DMS53 treated with DMSO at 0.1 percent for 48 hours (cell line): Measurements from ENCODE around the gene FAM118B.
"Not testable (repeated sequence)": the region's sequence is repeated elsewhere in the genome, so short reads cannot be mapped to it uniquely, and the experiment has no call there.

Source experiments
- DNase-seq: peaks from one replicate; lab custom pipeline; 2025; ENCODE audit not compliant: unreplicated experiment; lab: John Stamatoyannopoulos, UW

The FAM118B gene

DNA sequence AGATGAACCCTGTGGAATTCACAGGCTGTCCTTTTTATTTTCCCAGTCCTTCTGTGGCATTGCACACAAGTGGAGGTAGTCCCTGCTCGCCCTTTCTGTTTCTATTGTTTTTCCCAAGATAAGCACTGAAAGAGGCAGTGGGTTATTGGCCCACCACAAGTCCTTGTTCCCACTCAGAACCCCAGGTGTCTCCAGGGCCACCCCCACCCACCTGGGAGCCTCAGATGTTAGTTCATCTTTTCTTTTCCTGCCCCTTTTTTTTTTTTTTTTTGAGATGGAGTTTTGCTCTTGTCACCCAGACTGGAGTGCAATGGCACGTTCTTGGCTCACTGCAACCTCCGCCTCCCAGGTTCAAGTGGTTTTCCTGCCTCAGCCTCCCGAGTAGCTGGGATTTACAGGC, 97.2 kb downstream of the FAM118B start:
- DNase-seq, result not testable (repeated sequence)

DNA sequence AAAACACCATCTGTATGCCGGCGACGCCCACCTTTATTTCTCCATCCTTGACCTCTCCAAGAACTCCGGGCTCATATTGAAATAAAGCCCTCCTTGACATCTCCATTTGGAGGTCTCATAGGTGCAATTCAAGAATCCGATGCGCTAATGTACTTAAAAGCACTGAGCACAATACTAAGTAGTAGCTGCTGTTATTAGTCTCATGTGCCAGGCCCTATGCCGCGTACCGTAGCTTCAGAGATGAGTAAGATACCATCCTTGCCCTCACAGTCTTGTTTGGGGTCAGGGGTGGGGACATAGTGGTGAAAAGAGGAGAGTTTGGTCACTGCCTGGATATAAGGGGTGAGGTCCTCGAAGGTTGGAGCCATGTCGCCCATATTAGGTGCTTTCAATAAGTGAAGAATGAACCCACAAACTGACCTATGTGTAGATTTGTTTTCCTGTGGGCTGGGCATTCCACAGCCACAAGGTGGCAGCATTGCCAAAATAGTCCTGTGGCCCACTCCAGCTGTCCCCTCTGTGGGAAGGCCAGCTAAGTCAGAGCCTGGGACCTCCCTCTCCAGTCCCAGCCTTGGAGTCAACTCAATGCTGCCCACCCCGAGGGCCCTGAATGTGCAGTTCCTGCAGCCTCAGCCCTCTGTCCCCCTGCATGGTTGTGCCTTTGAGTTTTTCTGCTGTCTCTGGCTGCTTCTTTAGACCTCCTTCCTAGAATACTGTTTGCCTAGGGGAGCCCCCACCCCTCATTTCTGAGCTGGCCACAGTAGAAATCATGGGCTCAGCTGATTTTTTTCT, 98.8 kb downstream of the FAM118B start:
- peak; percentile 36 for DNase-seq

DNA sequence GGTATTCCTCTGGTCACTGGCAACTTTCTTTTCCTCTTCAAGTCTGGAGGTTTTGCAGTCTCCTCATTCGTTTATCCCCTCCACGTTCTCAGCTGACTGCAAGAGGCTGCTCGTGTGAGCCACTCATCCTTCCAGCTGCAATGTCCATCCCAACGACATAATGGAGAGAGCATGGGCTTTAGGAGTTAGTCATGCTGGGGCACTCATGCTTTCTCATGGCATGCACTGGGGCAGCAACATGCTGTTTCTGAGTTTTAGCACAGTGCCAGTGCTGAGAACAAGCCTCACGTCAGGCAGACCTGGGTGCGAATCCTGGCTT, 99.4 kb downstream of the FAM118B start:
- no peak for DNase-seq

DNA sequence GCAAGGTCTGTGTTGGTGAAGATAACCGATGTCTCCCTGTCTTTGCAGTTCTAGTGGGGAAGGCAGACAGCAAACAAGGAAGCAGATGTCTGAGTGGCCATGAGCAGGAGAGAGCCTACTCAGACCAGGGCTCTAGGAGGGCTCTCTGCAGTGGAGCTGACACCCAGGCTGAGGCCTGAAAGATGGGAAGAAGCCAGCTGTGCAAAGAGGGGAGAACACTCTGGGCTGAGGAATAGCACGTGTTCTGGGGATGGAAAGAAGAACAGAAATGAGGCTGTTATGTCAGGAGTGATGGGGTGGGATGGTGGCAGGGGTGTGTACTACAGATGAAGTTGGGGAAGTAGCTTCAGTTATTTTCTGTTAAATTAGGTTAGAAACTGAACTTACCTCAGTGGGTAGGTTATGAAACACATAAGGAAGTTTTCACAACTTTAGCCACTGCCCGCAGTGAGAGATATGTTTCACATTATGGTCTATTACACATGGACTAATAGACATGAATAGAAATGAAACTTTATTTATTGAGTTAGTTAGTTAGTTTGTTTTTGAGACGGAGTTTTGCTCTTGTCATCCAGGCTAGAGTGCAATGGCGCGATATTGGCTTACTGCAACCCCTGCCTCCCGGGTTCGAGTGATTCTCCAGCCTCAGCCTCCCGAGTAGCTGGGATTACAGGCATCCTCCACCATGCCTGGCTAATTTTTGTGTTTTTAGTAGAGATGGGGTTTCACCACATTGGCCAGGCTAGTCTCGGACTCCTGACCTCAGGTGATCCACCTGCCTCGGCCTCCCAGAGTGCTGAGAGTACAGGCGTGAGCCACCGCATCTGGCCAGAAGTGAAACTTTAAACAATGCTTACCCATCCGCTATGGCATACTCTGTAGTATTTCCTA, 100.1 kb downstream of the FAM118B start:
- DNase-seq, result no peak
